Measurements from ENCODE around the gene SAFB2.

SAFB2 gene

GRCh38 chr19:5664515-5664914 is 41.9 kb upstream of the SAFB2 start:
- H3K27ac ChIP-seq: no peak overlapping the region
- TF ChIP-seq, protein P1, sequence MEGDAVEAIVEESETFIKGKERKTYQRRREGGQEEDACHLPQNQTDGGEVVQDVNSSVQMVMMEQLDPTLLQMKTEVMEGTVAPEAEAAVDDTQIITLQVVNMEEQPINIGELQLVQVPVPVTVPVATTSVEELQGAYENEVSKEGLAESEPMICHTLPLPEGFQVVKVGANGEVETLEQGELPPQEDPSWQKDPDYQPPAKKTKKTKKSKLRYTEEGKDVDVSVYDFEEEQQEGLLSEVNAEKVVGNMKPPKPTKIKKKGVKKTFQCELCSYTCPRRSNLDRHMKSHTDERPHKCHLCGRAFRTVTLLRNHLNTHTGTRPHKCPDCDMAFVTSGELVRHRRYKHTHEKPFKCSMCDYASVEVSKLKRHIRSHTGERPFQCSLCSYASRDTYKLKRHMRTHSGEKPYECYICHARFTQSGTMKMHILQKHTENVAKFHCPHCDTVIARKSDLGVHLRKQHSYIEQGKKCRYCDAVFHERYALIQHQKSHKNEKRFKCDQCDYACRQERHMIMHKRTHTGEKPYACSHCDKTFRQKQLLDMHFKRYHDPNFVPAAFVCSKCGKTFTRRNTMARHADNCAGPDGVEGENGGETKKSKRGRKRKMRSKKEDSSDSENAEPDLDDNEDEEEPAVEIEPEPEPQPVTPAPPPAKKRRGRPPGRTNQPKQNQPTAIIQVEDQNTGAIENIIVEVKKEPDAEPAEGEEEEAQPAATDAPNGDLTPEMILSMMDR (conservative IDR thresholded peaks at IDR 0.05): no peak

DNA sequence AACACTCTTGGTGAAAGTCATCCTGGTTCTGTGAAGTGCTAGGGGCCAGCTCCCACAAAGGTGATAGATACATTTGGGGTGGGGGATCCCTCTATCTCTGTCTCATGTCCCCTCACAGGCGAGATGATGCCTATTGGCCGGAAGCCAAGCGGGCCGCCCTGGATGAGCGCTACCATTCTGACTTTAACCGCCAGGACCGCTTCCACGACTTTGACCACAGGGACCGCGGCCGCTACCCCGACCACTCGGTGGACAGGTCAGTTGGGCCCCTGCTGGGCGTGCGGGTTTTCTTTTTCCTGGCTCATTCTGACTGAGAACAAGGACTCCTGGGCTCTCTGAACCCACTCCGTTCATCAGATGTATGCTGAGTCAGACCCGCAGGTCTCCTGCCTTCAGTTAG is 41.3 kb upstream of the SAFB2 start:
- TF ChIP-seq, protein P1 (conservative IDR thresholded peaks at IDR 0.05): no peak
- no peak overlapping the region for H3K27ac ChIP-seq

- TF ChIP-seq, protein P1 (conservative IDR thresholded peaks at IDR 0.05): no peak
- no peak overlapping the region for H3K27ac ChIP-seq
These were observed 38.9 kb upstream of the SAFB2 start for GRCh38 chr19:5661483-5661882.

- no peak overlapping the region for H3K27ac ChIP-seq
- TF ChIP-seq, protein P1 (conservative IDR thresholded peaks at IDR 0.05): no peak
These were observed 32.8 kb upstream of the SAFB2 start for GRCh38 chr19:5655412-5655811.

DNA sequence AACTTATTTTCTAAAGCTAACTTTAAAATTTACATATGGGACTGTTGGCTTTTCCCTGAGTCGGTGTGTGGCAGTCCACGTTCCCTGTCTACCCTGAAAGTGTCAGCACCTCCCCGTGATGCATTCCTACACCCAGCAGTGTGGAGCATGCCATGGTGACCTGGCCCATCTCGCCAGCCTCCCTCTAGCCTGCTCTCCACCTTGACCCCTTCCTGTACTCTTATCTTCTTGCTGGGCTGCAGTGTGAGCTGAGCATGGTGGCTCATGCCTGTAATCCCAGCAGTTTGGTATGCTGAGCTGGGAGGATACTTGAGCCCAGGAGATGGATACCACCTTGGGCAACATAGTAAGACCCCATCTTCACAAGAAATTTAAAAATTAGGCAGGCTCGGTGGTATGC is 32.4 kb upstream of the SAFB2 start:
- no peak overlapping the region for H3K27ac ChIP-seq
- TF ChIP-seq, protein P1 (conservative IDR thresholded peaks at IDR 0.05): no peak

DNA sequence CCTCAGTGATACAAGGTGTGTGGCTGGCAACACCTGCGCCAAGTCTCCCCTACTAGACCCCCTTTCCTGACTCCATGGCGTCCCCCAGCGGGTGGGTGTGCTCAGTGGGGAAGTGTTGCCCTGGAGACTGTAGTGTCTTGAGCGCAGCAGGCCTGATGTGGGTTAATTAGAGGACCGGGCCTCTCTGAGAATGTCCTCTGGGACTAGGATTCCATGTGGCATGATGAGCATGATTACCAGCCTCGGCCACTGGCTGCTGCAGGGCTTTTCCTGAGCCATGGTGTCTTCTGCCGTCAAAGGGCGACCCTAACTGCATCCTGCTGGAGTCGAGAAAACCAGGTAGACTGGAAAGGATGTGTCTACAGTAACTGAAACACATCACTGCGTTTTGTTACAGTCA is 29.7 kb upstream of the SAFB2 start:
- no peak overlapping the region for H3K27ac ChIP-seq
- TF ChIP-seq, protein P1 (conservative IDR thresholded peaks at IDR 0.05): no peak

DNA sequence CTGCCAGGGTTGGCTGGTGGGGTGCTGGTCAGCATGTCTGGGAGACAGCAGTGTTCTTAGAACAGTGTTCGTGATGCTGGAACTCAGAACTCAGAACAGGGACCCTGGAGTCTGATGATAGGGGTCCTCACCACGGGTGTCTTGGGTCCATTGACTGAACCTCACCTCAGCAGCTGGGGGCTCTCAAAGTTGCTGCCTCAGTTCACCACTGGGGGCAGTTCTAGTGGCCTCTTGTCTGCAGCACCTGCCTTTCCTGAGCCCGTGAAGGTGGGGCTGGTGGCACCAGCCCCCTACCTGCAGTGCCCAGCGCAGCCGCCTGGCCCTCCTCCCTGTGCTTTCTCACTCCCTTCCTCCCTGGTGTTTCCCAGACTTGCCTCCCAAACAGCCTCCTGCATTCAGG is 28.8 kb upstream of the SAFB2 start:
- H3K27ac ChIP-seq: no peak overlapping the region
- TF ChIP-seq, protein P1 (conservative IDR thresholded peaks at IDR 0.05): no peak

- TF ChIP-seq, protein P1 (conservative IDR thresholded peaks at IDR 0.05): no peak
- H3K27ac ChIP-seq: no peak overlapping the region
These were observed 25.9 kb upstream of the SAFB2 start for GRCh38 chr19:5648464-5648863.
